GM12865 (cell line): ENCODE data around the gene MLLT10.

ENCODE experiments used
- DNase-seq: peaks from one replicate; pipeline ENCODE4 v3.0.0; 2010; ENCODE audit warnings: low read depth
- H3K4me3 ChIP-seq: 2 replicates; pipeline ENCODE4 v1.5.1; 2011; ENCODE audit warnings: mild to moderate bottlenecking, low read depth, low read length, control low read depth
- TF ChIP-seq, protein P1 (sequence below): IDR thresholded peaks from 2 replicates; pipeline ENCODE4 v1.5.1; 2011; ENCODE audit warnings: low read length, control low read depth, low read depth, inconsistent platforms; ENCODE audit not compliant: insufficient read depth; ENCODE audit errors: missing control alignments

The MLLT10 gene

DNA sequence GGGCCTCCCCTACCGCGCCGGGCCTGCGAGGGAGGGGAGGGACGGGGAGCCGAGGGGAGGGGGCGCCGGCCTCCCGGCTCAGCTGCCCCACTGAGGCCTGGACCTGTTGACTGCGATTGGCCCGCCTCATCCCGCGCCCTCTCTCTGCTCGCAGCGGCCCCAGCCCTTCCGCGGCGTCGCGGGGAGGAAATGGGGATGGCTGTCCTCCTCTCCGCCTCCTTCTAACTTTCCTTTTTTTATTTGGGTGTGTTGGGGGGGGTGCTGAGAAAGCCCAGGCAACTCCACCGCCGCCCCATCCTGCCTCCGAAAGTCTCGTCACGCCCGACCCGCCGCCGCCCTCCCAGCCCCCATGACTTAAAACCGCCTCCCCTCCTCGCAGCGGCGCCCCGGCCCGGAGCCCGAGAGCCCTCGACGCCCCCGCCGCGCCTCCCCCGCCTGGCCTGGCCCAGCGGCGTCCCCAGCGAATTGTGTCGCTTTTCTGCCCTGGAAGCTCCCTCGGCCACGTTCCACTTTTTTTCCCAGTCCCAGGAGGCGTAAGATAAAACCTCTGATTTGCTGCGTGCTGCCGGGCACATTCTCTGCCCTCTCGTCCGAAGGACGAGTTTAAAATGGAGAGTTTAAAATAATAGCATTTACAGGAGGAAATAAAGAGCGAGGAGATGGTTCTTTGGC is 7.7 kb upstream of the MLLT10 start:
- TF ChIP-seq, protein P1, sequence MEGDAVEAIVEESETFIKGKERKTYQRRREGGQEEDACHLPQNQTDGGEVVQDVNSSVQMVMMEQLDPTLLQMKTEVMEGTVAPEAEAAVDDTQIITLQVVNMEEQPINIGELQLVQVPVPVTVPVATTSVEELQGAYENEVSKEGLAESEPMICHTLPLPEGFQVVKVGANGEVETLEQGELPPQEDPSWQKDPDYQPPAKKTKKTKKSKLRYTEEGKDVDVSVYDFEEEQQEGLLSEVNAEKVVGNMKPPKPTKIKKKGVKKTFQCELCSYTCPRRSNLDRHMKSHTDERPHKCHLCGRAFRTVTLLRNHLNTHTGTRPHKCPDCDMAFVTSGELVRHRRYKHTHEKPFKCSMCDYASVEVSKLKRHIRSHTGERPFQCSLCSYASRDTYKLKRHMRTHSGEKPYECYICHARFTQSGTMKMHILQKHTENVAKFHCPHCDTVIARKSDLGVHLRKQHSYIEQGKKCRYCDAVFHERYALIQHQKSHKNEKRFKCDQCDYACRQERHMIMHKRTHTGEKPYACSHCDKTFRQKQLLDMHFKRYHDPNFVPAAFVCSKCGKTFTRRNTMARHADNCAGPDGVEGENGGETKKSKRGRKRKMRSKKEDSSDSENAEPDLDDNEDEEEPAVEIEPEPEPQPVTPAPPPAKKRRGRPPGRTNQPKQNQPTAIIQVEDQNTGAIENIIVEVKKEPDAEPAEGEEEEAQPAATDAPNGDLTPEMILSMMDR = no peak
- peak; percentile 90 for DNase-seq
- peak overlapping the region; percentile 91 for H3K4me3 ChIP-seq

DNA sequence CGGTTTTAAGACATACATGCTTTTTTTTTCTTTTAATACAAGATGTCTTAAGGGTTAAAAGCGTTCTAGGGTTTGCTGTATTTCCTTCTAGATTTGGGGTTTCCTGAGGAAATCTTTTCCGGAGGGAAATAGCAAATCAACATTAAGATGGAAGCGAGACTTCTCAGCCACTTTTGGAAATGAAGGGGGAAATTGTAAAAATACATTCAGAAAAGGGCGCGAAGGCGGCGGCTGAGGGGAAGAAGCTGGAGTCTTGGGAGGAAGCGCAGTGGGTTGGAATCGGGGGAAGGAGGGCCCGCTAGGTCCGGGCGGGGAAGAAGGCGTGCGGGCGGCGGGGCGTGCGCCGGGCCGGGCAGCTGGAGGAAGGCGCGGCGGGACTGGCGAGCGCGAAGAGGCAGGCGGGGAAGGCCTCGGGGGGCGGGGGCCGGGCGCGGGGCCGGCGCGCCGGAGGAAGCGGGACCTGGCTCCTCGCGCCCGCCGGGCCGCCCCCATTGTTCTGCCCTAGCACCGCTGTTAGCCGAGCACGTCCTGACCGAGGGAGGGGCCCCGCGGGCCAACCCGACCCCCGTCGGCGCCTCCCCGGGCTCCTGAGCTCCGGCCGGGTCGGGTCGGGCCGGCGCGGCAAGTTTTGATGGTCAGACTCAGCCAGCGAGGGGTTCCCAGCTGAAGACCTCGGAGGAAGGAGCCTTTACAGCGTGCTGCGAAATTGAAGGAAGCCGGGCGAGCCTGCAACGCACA is 7.0 kb upstream of the MLLT10 start:
- peak; percentile 74 for DNase-seq
- peak overlapping the region; percentile 91 for H3K4me3 ChIP-seq
- TF ChIP-seq, protein P1 = no peak

DNA sequence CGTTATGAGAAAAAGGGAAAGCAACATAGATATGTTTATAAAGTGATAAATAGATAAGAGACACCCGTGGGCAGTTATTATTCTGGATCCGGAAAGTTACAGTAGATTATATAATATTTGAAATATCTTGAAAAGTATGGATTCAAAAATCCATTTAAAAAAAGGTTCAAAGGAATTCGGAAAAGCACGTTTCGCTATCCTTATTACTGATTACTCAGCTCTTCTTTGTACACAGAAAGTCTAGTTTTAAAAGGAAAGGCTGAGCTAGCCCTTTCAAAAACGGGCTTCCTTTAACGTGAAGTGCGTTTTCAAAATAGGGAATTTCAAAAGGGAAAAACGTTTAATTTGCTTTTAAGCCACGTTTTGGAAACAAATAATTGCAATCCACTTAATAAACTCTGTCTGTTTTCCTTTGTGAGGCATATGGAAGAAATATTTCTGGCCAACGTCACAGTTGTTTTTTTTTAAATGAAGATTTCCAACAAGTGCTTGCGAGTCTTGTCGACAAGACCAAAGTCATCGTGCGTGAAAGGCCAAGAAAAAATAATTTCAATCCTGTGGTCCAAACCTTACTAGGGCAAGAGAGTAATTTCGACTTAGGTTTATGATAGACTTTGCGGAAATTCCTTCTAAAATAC is 6.3 kb upstream of the MLLT10 start:
- peak overlapping the region; percentile 91 for H3K4me3 ChIP-seq
- no peak for DNase-seq
- TF ChIP-seq, protein P1 = no peak

DNA sequence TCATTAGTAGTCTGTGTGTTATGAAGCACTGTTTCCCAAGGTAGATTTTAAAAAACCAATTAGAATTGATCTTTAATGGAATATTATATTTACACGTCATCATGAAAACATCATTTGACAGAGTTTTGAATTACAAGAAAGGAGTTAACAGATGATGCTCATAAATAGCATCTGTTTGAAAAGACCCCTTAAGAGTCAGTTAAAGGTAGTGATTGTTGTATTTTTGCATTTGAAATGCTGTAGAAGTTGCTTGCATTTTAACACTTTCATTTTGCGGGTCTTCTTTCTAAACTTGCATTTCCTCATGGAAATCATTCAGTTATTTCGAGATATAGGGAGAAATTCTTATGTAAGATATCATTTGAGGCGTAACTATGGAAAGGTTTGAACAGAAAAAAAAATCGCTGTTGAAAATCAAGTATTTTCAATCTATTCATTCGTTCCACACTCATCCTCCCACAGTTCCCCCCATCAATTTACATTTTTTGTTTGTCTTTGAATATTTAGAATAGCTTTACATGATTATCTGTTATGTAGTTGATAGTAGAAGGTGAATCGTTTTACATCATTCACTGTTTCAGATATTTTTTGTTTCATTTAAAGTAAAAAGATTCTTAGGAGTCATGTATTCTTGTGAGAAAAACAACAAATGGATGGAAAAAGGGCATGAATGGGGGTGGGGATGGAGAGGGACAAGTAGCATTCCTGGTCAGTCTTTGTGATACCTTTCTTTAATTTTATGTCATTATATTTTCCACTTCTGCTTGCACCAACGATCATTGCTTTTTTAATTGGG is 5.6 kb upstream of the MLLT10 start:
- no peak for DNase-seq
- no peak overlapping the region for H3K4me3 ChIP-seq
- TF ChIP-seq, protein P1 = no peak

DNA sequence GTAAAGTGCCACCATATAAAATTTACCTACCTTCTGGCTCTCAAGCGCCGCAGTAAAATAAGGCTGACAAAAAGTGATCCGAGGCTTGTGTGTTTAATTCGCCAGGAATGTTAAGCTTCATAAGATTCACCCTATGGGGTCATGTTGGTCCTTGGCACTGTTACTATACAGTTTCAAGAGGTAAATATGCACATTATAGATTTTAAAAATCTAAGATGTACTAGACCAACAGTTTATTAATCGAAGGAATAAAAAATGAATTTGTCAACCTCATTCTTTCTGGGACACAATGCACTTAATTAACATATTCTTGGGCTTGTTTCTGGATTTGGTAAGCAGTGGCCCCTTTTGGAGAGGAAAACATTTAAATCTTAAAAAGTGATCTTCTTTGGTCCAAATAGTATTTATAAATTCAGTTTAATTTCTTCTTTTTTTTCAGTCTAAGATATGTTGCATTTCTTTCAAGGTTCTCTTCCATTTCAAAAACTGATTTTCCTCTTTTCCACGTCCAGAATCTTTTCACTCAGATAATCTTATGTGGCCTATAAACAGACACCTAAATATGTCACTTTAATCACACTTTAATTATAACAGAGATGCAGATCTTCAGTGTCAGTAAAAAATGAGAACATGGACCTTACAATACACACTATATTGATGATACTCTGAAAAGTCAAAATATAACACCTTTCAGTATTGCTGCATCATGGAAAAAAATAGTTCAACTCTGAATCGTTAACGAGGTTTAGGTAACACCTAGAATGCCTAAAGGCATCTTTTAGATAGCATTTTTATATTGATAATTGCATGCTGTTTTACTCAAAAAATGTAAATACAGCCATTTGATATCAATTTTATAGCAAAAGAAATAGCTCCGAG is 4.8 kb upstream of the MLLT10 start:
- DNase-seq = no peak
- H3K4me3 ChIP-seq = no peak overlapping the region
- TF ChIP-seq, protein P1 = no peak

DNA sequence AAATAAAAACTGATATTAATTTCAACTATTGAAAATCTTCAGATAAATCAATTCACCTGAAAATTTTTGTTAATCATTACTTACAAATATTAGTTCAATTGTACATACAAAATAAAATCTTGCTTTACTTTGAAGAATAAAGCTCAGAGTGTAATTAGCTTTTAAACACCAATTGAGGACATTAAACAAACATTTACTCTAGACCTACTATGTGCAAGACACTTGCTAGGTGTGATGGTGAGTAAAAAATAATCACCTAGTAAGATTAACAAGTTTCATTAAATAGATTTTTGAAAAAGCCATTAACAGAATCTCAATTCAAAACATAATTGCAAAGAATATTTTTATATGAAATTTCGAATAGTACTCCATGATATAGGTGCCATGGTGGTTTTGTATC is 3.9 kb upstream of the MLLT10 start:
- no peak overlapping the region for H3K4me3 ChIP-seq
- no peak for DNase-seq
- TF ChIP-seq, protein P1 = no peak
